ENCODE measurements around the gene RSPH6A. TPM values are rescaled to one million over a fixed set of nuclear protein-coding genes. Genes with fewer than 3 reads are reported as not detected.

The RSPH6A gene
- polyA plus RNA-seq, 1 donor (not counting 4 experiments of a cell fraction or from before 2014, with no cell fraction given), result not detected

- peak within 1 kb of the TSS; percentile 33 for H3K9ac ChIP-seq (ENCODE audit: control insufficient read depth, extremely low read depth, insufficient read depth, low read length)
- peaks cover 37% of the 10 kb centered on the region for H3K27me3 ChIP-seq (ENCODE audit: control insufficient read depth, extremely low read depth, insufficient read depth, low read length)
- peaks cover 29% of the 10 kb centered on the region for H3K79me2 ChIP-seq (ENCODE audit: control insufficient read depth, insufficient read depth, low read length)
- TF ChIP-seq CTCF (optimal IDR thresholded peaks at IDR 0.05 in 1 of 3, IDR thresholded peaks at IDR 0.05 in 1 of 3, conservative IDR thresholded peaks at IDR 0.05 in 1 of 3; ENCODE audit: extremely low read depth in 1 of 3, insufficient read depth in 2 of 3, low read length in 3 of 3) (peak; percentile 16 to 46 (median 36)), EZH2 (IDR thresholded peaks at IDR 0.05; ENCODE audit: low read length) (peak; percentile 49)
- H3K4me3 ChIP-seq (ENCODE audit: control insufficient read depth in 2 of 3, extremely low read depth in 1 of 3, insufficient read depth in 2 of 3, low read depth in 1 of 3, low read length in 3 of 3), result peak within 1 kb of the TSS; percentile 58 to 100 (median 94)
- peaks cover 10% of the 10 kb centered on the region for H3K4me1 ChIP-seq (ENCODE audit: control insufficient read depth, extremely low read depth, insufficient read depth, low read length)
- peaks cover under 1% of the 10 kb centered on the region in 2 experiments for H3K36me3 ChIP-seq (ENCODE audit: control insufficient read depth in 2 of 2, extremely low read depth in 1 of 2, insufficient read depth in 2 of 2, low read length in 2 of 2)
- no peaks in the 10 kb centered on the region for H3K9me1 ChIP-seq (ENCODE audit: control insufficient read depth, extremely low read depth, insufficient read depth, low read length)
- no peaks in the 10 kb centered on the region for H3K9me3 ChIP-seq (ENCODE audit: control insufficient read depth, low read depth, low read length)
- H2AFZ ChIP-seq (ENCODE audit: control insufficient read depth, low read length), result peak within 1 kb of the TSS; percentile 97
- dilution Hi-C loops (cut with MboI; ENCODE audit: extremely low pct_ligation_motif_present, low sequenced_read_pairs), result no loop called here
- no peaks in the 10 kb centered on the region for H4K20me1 ChIP-seq (ENCODE audit: control insufficient read depth, extremely low read depth, insufficient read depth, low read length)
- no peak within 1 kb of the TSS for H3K27ac ChIP-seq (ENCODE audit: control insufficient read depth, insufficient read depth, low read length)
- DNase-seq (ENCODE audit: low read depth, low spot score), result no peak
- H3K4me2 ChIP-seq (ENCODE audit: control insufficient read depth, extremely low read depth, insufficient read depth, low read depth, low read length), result peak within 1 kb of the TSS; percentile 91
- FAIRE-seq, result no peak
Observed at GRCh38 chr19:45863840-45864628, 48.9 kb upstream of the RSPH6A start, which contains the start of gene FOXA3. Gene FOXA3 (plus strand): TSS chr19:45864326. CDS start chr19:45864457, 131 bp downstream.

- dilution Hi-C loops (cut with MboI; ENCODE audit: extremely low pct_ligation_motif_present, low sequenced_read_pairs), result no loop called here
- H3K9ac ChIP-seq (ENCODE audit: control insufficient read depth, extremely low read depth, insufficient read depth, low read length), result peak overlapping the region; percentile 33
- H3K27me3 ChIP-seq (ENCODE audit: control insufficient read depth, extremely low read depth, insufficient read depth, low read length), result peaks cover 37% of the 10 kb centered on the region
- no peak overlapping the region for H3K27ac ChIP-seq (ENCODE audit: control insufficient read depth, insufficient read depth, low read length)
- H3K36me3 ChIP-seq (ENCODE audit: control insufficient read depth in 2 of 2, extremely low read depth in 1 of 2, insufficient read depth in 2 of 2, low read length in 2 of 2), result peaks cover 3 to 4% of the 10 kb centered on the region in 2 experiments
- H3K4me2 ChIP-seq (ENCODE audit: control insufficient read depth, extremely low read depth, insufficient read depth, low read depth, low read length), result peak overlapping the region; percentile 91
- H3K79me2 ChIP-seq (ENCODE audit: control insufficient read depth, insufficient read depth, low read length), result peaks cover 31% of the 10 kb centered on the region
- no peaks in the 10 kb centered on the region for H3K9me3 ChIP-seq (ENCODE audit: control insufficient read depth, low read depth, low read length)
- peak overlapping the region; percentile 58 to 100 (median 94) for H3K4me3 ChIP-seq (ENCODE audit: control insufficient read depth in 2 of 3, extremely low read depth in 1 of 3, insufficient read depth in 2 of 3, low read depth in 1 of 3, low read length in 3 of 3)
- FAIRE-seq (no peak), DNase-seq (ENCODE audit: low read depth, low spot score) (no peak)
- peak overlapping the region; percentile 97 for H2AFZ ChIP-seq (ENCODE audit: control insufficient read depth, low read length)
- no peaks in the 10 kb centered on the region for H3K9me1 ChIP-seq (ENCODE audit: control insufficient read depth, extremely low read depth, insufficient read depth, low read length)
- peaks cover 10% of the 10 kb centered on the region for H3K4me1 ChIP-seq (ENCODE audit: control insufficient read depth, extremely low read depth, insufficient read depth, low read length)
- no peaks in the 10 kb centered on the region for H4K20me1 ChIP-seq (ENCODE audit: control insufficient read depth, extremely low read depth, insufficient read depth, low read length)
- no peak for TF ChIP-seq CTCF (optimal IDR thresholded peaks at IDR 0.05 in 1 of 3, IDR thresholded peaks at IDR 0.05 in 1 of 3, conservative IDR thresholded peaks at IDR 0.05 in 1 of 3; ENCODE audit: extremely low read depth in 1 of 3, insufficient read depth in 2 of 3, low read length in 3 of 3)
- TF ChIP-seq EZH2 (IDR thresholded peaks at IDR 0.05; ENCODE audit: low read length), result peak; percentile 79
Observed at GRCh38 chr19:45863335-45863839, 48.3 kb upstream of the RSPH6A start.

All from keratinocyte (primary cell).